DND-41 (cell line): ENCODE data around the gene MARVELD3.
"Not testable (repeated sequence)": the region's sequence is repeated elsewhere in the genome, so short reads cannot be mapped to it uniquely, and the experiment has no call there.

Experiments
- ATAC-seq: fragments of 200-7000 bp; cut with Tn5 transposase; 3 replicates; pipeline ENCODE4 v1.9.1; 2021; ENCODE audit warnings: low read depth; ENCODE audit not compliant: insufficient read depth
- DNase-seq: peaks from one replicate; pipeline ENCODE4 v3.0.0-alpha.2; 2020
- H2AFZ ChIP-seq: 2 replicates; pipeline ENCODE4 v1.6.0; 2012; ENCODE audit warnings: low read depth, low read length
- H3K27ac ChIP-seq: 2 replicates; pipeline ENCODE4 v1.5.1; 2012; ENCODE audit warnings: low read length, inconsistent platforms
- H3K27me3 ChIP-seq: fragments of 200-600 bp; sonication (generic); 2 replicates; pipeline ENCODE4 v1.6.0; 2012; ENCODE audit warnings: low read length, mild to moderate bottlenecking, inconsistent platforms; ENCODE audit not compliant: insufficient read depth, poor library complexity
- H3K36me3 ChIP-seq: 2 replicates; pipeline ENCODE4 v1.5.1; 2012; ENCODE audit warnings: low read length, inconsistent platforms; ENCODE audit not compliant: insufficient read depth
- H3K4me1 ChIP-seq: 2 replicates; pipeline ENCODE4 v1.5.1; 2012; ENCODE audit warnings: mild to moderate bottlenecking, low read length; ENCODE audit not compliant: insufficient read depth
- H3K4me2 ChIP-seq: 2 replicates; pipeline ENCODE4 v1.6.0; 2012; ENCODE audit warnings: mild to moderate bottlenecking, moderate library complexity, low read length, inconsistent platforms; ENCODE audit not compliant: insufficient read depth
- H3K4me3 ChIP-seq, 2 experiments: fragments of 200-600 bp in 1 of 2; shearing (Covaris generic) in 1 of 2; 2 replicates each; pipeline ENCODE4 v1.5.1; 2012 to 2016; ENCODE audit warnings: inconsistent platforms in 2 of 2, low read length in 2 of 2, mild to moderate bottlenecking in 2 of 2, low read depth in 1 of 2, moderate library complexity in 1 of 2
- H3K79me2 ChIP-seq: 2 replicates; pipeline ENCODE4 v1.6.0; 2012; ENCODE audit warnings: low read length, inconsistent platforms; ENCODE audit not compliant: insufficient read depth
- H3K9ac ChIP-seq: 2 replicates; pipeline ENCODE4 v1.6.0; 2012; ENCODE audit warnings: low read depth, mild to moderate bottlenecking, inconsistent platforms, low read length, moderate library complexity
- H3K9me3 ChIP-seq: 2 replicates; pipeline ENCODE4 v1.5.1; 2012; ENCODE audit warnings: low read length, moderate library complexity, mild to moderate bottlenecking, inconsistent platforms; ENCODE audit not compliant: insufficient read depth, severe bottlenecking
- H4K20me1 ChIP-seq: 2 replicates; pipeline ENCODE4 v1.6.0; 2012; ENCODE audit warnings: low read length; ENCODE audit not compliant: insufficient read depth
- EZH2 ChIP-seq: IDR thresholded peaks from 3 replicates; pipeline ENCODE4 v1.6.1; 2012; ENCODE audit warnings: borderline replicate concordance, low read depth, mild to moderate bottlenecking, moderate library complexity, low read length, inconsistent platforms; ENCODE audit not compliant: severe bottlenecking
- TF ChIP-seq, protein P1 (sequence below): IDR thresholded peaks from 2 replicates; pipeline ENCODE4 v1.5.1; 2012; ENCODE audit warnings: borderline replicate concordance, low read length, moderate library complexity, mild to moderate bottlenecking; ENCODE audit not compliant: poor library complexity, severe bottlenecking; ENCODE audit errors: extremely low read depth

The MARVELD3 gene

DNA sequence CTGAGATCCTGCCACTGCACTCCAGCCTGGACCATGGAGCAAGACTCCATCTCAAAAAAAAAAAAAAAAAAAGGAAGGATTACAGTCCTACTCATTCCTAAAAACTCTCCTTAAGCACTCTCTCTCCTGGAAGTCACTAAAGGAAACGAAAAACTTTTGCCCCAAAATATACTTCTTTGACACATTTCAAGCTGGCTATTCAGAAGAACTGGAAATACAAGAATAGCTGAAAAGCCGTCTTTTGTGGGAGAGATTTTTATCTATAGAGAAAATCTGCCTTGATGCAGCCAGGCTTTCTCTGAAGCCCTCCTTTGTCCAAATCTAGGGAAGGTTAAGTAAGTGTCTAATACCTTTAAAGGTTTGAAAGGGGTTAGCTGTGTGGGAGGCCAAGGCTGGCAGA, 16.9 kb upstream of the MARVELD3 start:
- H3K4me1 ChIP-seq: peaks cover 7% of the 10 kb centered on the region; the same call in 1 of the 2 replicates
- no peak overlapping the region for H3K4me2 ChIP-seq
- no peak for DNase-seq
- no peak overlapping the region for H3K9ac ChIP-seq
- no peak overlapping the region for H3K27ac ChIP-seq
- no peak overlapping the region for H3K4me3 ChIP-seq
- no peak for ATAC-seq
- H4K20me1 ChIP-seq: no peaks in the 10 kb centered on the region
- no peaks in the 10 kb centered on the region for H3K36me3 ChIP-seq
- peaks cover 7% of the 10 kb centered on the region for H3K27me3 ChIP-seq
- no peak overlapping the region for H2AFZ ChIP-seq
- H3K9me3 ChIP-seq: no peaks in the 10 kb centered on the region
- H3K79me2 ChIP-seq: no peaks in the 10 kb centered on the region
- TF ChIP-seq, protein P1, sequence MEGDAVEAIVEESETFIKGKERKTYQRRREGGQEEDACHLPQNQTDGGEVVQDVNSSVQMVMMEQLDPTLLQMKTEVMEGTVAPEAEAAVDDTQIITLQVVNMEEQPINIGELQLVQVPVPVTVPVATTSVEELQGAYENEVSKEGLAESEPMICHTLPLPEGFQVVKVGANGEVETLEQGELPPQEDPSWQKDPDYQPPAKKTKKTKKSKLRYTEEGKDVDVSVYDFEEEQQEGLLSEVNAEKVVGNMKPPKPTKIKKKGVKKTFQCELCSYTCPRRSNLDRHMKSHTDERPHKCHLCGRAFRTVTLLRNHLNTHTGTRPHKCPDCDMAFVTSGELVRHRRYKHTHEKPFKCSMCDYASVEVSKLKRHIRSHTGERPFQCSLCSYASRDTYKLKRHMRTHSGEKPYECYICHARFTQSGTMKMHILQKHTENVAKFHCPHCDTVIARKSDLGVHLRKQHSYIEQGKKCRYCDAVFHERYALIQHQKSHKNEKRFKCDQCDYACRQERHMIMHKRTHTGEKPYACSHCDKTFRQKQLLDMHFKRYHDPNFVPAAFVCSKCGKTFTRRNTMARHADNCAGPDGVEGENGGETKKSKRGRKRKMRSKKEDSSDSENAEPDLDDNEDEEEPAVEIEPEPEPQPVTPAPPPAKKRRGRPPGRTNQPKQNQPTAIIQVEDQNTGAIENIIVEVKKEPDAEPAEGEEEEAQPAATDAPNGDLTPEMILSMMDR: no peak
- no peak for TF ChIP-seq EZH2

DNA sequence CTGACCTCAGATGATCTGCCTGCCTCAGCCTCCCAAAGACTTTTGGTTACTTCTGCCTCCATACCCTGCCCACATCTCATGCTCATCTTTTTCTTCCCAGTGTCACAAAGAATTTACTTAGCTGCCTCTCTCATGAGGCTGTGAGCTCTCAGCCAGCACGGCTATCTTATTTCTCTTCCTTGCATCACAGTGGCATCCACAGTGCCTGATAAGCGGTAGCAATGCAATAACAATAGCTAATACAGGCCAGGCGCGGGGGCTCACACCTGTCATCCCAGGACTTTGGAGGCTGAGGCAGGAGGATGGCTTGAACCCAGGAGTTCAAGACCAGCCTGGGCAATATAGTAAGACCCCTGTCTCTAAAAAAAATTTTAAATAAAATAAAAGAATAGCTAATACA, 15.5 kb upstream of the MARVELD3 start:
- ATAC-seq (no peak), DNase-seq (no peak)
- Histone ChIP-seq H2AFZ (no peak overlapping the region), H4K20me1 (no peaks in the 10 kb centered on the region), H3K36me3 (no peaks in the 10 kb centered on the region), H3K27ac (no peak overlapping the region), H3K9ac (no peak overlapping the region), H3K4me3 (no peak overlapping the region), H3K27me3 (peaks cover 7% of the 10 kb centered on the region), H3K4me1 (peaks cover 7% of the 10 kb centered on the region; the same call in 1 of the 2 replicates), H3K79me2 (no peaks in the 10 kb centered on the region), H3K4me2 (peak overlapping the region; percentile 45; the same call in 1 of the 2 replicates), H3K9me3 (no peaks in the 10 kb centered on the region)
- TF ChIP-seq EZH2: no peak
- TF ChIP-seq, protein P1: no peak

DNA sequence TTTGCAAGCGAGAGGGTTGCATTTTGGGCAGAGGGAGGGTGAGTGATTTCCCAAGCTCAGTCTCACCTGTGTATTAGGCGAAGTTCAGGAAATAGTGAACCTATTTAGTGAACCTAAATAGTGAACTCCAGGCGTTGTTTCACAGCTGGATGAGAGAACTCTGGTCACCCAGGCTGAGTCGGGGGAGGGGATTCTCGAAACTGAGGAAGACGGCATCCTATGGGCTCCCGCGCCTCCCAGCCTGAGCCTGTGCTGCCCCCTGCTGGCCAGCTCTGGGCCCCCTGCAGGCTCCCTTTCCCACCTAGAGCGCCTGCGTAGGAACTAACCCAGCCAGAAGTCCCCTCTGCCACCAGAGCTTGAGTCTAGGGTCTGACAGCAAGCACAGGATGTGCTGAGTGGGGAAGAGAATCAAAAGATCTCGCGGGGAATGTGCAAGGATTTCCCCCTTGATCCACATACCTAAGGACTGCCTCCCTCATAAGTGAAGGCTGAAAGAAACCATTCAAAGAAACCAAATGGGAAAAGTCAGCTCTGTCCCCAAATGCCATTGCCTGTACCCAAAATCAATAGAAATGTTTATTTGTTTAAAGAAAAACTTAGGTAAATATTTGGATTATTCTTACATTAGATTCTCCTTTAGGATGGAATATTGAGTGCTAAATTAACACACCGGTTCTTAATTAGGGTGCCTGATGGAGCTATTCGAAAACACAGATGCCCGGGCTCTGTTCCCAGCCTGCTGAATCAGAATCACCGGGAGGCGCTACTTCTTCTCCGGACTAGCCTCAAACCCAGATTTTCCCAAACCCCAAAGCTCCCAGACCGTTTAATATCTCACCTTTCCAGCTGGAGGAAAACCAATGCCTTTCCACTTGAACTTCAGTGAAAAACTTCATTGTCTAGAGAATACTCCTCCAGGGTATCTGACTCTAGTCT, 14.8 kb upstream of the MARVELD3 start:
- H2AFZ ChIP-seq: peak overlapping the region; percentile 24; the same call in 1 of the 2 replicates
- DNase-seq (peak; percentile 78), ATAC-seq (peak; percentile 100)
- H3K4me1 ChIP-seq: peaks cover 7% of the 10 kb centered on the region; the same call in 1 of the 2 replicates
- H3K4me3 ChIP-seq: no peak overlapping the region
- H3K36me3 ChIP-seq: no peaks in the 10 kb centered on the region
- H4K20me1 ChIP-seq: no peaks in the 10 kb centered on the region
- no peak overlapping the region for H3K27ac ChIP-seq
- H3K27me3 ChIP-seq: peaks cover 7% of the 10 kb centered on the region
- no peak for TF ChIP-seq EZH2
- TF ChIP-seq, protein P1: peak; percentile 95
- no peak overlapping the region for H3K9ac ChIP-seq
- H3K79me2 ChIP-seq: no peaks in the 10 kb centered on the region
- H3K4me2 ChIP-seq: peak overlapping the region; percentile 45
- H3K9me3 ChIP-seq: no peaks in the 10 kb centered on the region

DNA sequence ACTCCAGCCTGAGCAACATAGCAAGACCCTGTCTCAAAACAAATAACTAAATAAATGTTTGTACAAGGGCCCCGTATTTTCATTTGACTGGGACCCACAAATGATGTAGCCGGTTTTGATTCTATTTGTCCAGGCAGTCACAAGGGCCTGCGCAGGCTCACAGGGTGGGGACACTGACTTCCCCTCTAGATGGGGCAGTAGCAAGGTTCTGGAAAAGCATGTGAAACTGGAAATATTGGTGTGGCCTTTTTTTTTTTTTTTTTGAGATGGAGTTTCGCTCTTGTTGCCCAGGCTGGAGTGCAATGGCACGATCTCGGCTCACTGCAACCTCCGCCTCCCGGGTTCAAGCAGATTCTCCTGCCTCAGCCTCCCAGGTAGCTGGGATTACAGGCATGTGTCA, 11.0 kb upstream of the MARVELD3 start:
- ATAC-seq, H3K27ac ChIP-seq, H3K4me1 ChIP-seq, H4K20me1 ChIP-seq, DNase-seq, H3K36me3 ChIP-seq, H3K27me3 ChIP-seq, H3K4me3 ChIP-seq, H3K9me3 ChIP-seq, H3K79me2 ChIP-seq, H3K9ac ChIP-seq, H2AFZ ChIP-seq, H3K4me2 ChIP-seq: not testable (repeated sequence)
